OCI-LY1 (cell line): Measurements from ENCODE around the gene MED31.

Experiments
- H2AFZ ChIP-seq: fragments of 200-600 bp; sonication (generic), shearing (Covaris generic); 2 replicates; pipeline ENCODE4 v1.6.0; 2014; ENCODE audit warnings: antibody characterized with exemption, mild to moderate bottlenecking, low read length
- H3F3A ChIP-seq: fragments of 200-600 bp; sonication (generic), shearing (Covaris generic); 2 replicates; pipeline ENCODE4 v1.6.0; 2014; ENCODE audit warnings: mild to moderate bottlenecking, antibody characterized with exemption, low read length, moderate library complexity; ENCODE audit not compliant: insufficient read depth
- H3K27ac ChIP-seq: fragments of 200-600 bp; sonication (generic); 2 replicates; pipeline ENCODE4 v1.5.1; 2014; ENCODE audit warnings: low read length, mixed run types, mild to moderate bottlenecking, low read depth; ENCODE audit not compliant: poor library complexity, severe bottlenecking
- H3K27me3 ChIP-seq: fragments of 200-600 bp; sonication (generic); 2 replicates; pipeline ENCODE4 v1.6.0; 2014; ENCODE audit warnings: antibody characterized with exemption, mild to moderate bottlenecking, low read length, moderate library complexity; ENCODE audit not compliant: insufficient read depth
- H3K36me3 ChIP-seq: fragments of 200-600 bp; sonication (generic); 2 replicates; pipeline ENCODE4 v1.6.1; 2014; ENCODE audit warnings: mild to moderate bottlenecking, antibody characterized with exemption, low read length, moderate library complexity, mixed read lengths; ENCODE audit not compliant: insufficient read depth
- H3K4me1 ChIP-seq: fragments of 200-600 bp; sonication (generic); 2 replicates; pipeline ENCODE4 v1.5.1; 2014; ENCODE audit warnings: mild to moderate bottlenecking, low read length, moderate library complexity; ENCODE audit not compliant: insufficient read depth, severe bottlenecking
- H3K4me2 ChIP-seq: fragments of 200-600 bp; sonication (generic), shearing (Covaris generic); 2 replicates; pipeline ENCODE4 v1.6.1; 2014; ENCODE audit warnings: low read length
- H3K4me3 ChIP-seq: fragments of 200-600 bp; sonication (generic); 2 replicates; pipeline ENCODE4 v1.5.1; 2014; ENCODE audit warnings: low read length, low read depth, mild to moderate bottlenecking, mixed read lengths; ENCODE audit not compliant: poor library complexity, severe bottlenecking
- H3K79me2 ChIP-seq: fragments of 200-600 bp; shearing (Covaris generic); 2 replicates; pipeline ENCODE4 v1.6.1; 2016; ENCODE audit warnings: mixed run types, low read length, mixed read lengths; ENCODE audit not compliant: insufficient read depth
- H3K9ac ChIP-seq: fragments of 200-600 bp; sonication (generic), shearing (Covaris generic); 2 replicates; pipeline ENCODE4 v1.6.1; 2014; ENCODE audit warnings: mild to moderate bottlenecking, low read length, mixed read lengths
- H3K9me2 ChIP-seq: fragments of 200-600 bp; sonication (generic), shearing (Covaris generic); 2 replicates; pipeline ENCODE4 v1.6.1; 2014; ENCODE audit warnings: low read depth, mild to moderate bottlenecking, low read length, mixed read lengths
- H3K9me3 ChIP-seq: fragments of 200-600 bp; shearing (Covaris generic); 2 replicates; pipeline ENCODE4 v1.6.1; 2014; ENCODE audit warnings: low read length, mixed read lengths
- H4K20me1 ChIP-seq: fragments of 200-600 bp; sonication (generic), shearing (Covaris generic); 2 replicates; pipeline ENCODE4 v1.6.0; 2016; ENCODE audit warnings: mild to moderate bottlenecking, low read length; ENCODE audit not compliant: insufficient read depth
- CTCF ChIP-seq: fragments of 200-600 bp; sonication (generic), shearing (Covaris generic); IDR thresholded peaks from 2 replicates; pipeline ENCODE4 v1.5.1; 2017; ENCODE audit warnings: mild to moderate bottlenecking, antibody characterized with exemption, low read length, moderate library complexity, mixed read lengths
- EZH2 ChIP-seq: fragments of 200-600 bp; sonication (generic), shearing (Covaris generic); IDR thresholded peaks from 2 replicates; pipeline ENCODE4 v1.8.0; 2017; ENCODE audit warnings: borderline replicate concordance, mixed run types, mild to moderate bottlenecking, antibody characterized with exemption, low read length, moderate library complexity, mixed read lengths

Gene MED31

GRCh38 chr17:6698004-6698403 lies 46.6 kb upstream of the MED31 start:
- Histone ChIP-seq H3K4me3 (no peak overlapping the region), H3F3A (no peaks in the 10 kb centered on the region), H3K79me2 (no peaks in the 10 kb centered on the region), H4K20me1 (no peaks in the 10 kb centered on the region), H3K27me3 (peaks cover 3% of the 10 kb centered on the region; the same call in 1 of the 2 replicates), H2AFZ (no peak overlapping the region), H3K36me3 (no peaks in the 10 kb centered on the region), H3K27ac (no peak overlapping the region), H3K9me2 (no peaks in the 10 kb centered on the region), H3K4me1 (no peaks in the 10 kb centered on the region), H3K4me2 (no peak overlapping the region), H3K9me3 (no peaks in the 10 kb centered on the region), H3K9ac (no peak overlapping the region)
- TF ChIP-seq CTCF = no peak
- no peak for TF ChIP-seq EZH2

- Histone ChIP-seq H3K79me2 (no peaks in the 10 kb centered on the region), H3K27ac (no peak overlapping the region), H3K27me3 (peaks cover 4% of the 10 kb centered on the region; the same call in 1 of the 2 replicates), H3F3A (no peaks in the 10 kb centered on the region), H3K4me3 (no peak overlapping the region), H3K36me3 (no peaks in the 10 kb centered on the region), H2AFZ (no peak overlapping the region), H4K20me1 (no peaks in the 10 kb centered on the region), H3K9me3 (no peaks in the 10 kb centered on the region), H3K9ac (no peak overlapping the region), H3K9me2 (no peaks in the 10 kb centered on the region), H3K4me1 (no peaks in the 10 kb centered on the region), H3K4me2 (no peak overlapping the region)
- TF ChIP-seq CTCF = no peak
- no peak for TF ChIP-seq EZH2
Observed at GRCh38 chr17:6696906-6697305, 45.5 kb upstream of the MED31 start.

- TF ChIP-seq EZH2 = no peak
- no peak for TF ChIP-seq CTCF
- no peaks in the 10 kb centered on the region for H3F3A ChIP-seq
- H3K9ac ChIP-seq = no peak overlapping the region
- no peak overlapping the region for H2AFZ ChIP-seq
- no peaks in the 10 kb centered on the region for H3K36me3 ChIP-seq
- no peaks in the 10 kb centered on the region for H3K79me2 ChIP-seq
- no peaks in the 10 kb centered on the region for H3K9me3 ChIP-seq
- H3K4me3 ChIP-seq = no peak overlapping the region
- no peaks in the 10 kb centered on the region for H3K9me2 ChIP-seq
- H3K4me1 ChIP-seq = no peaks in the 10 kb centered on the region
- H4K20me1 ChIP-seq = no peaks in the 10 kb centered on the region
- H3K27ac ChIP-seq = no peak overlapping the region
- H3K4me2 ChIP-seq = no peak overlapping the region
- peaks cover 4% of the 10 kb centered on the region; the same call in 1 of the 2 replicates for H3K27me3 ChIP-seq
Observed at GRCh38 chr17:6695565-6695964, 44.2 kb upstream of the MED31 start.
